SU-DHL-6 (cell line): Measurements from ENCODE around the gene CLEC16A.

ENCODE experiments used
- H2AFZ ChIP-seq: fragments of 200-600 bp; sonication (generic); 2 replicates; pipeline ENCODE4 v1.6.1; 2014; ENCODE audit warnings: low read depth, mild to moderate bottlenecking, moderate library complexity, mixed read lengths, antibody characterized with exemption, low read length; ENCODE audit not compliant: severe bottlenecking
- H3F3A ChIP-seq: fragments of 200-600 bp; shearing (Covaris generic); 2 replicates; pipeline ENCODE4 v1.6.0; 2016; ENCODE audit warnings: antibody characterized with exemption, mild to moderate bottlenecking; ENCODE audit not compliant: insufficient read depth
- H3K27ac ChIP-seq: fragments of 200-600 bp; sonication (generic); 2 replicates; pipeline ENCODE4 v1.5.1; 2016; ENCODE audit warnings: low read depth, mild to moderate bottlenecking, low read length, moderate library complexity, mixed read lengths
- H3K27me3 ChIP-seq: fragments of 200-600 bp; sonication (generic), shearing (Covaris generic); 2 replicates; pipeline ENCODE4 v1.6.0; 2014; ENCODE audit warnings: mild to moderate bottlenecking, low read length
- H3K36me3 ChIP-seq: fragments of 200-600 bp; sonication (generic); 2 replicates; pipeline ENCODE4 v1.6.1; 2014; ENCODE audit warnings: mild to moderate bottlenecking, low read length, mixed read lengths
- H3K4me2 ChIP-seq: fragments of 300-600, 200-600 bp; shearing (Covaris generic), sonication (generic); 2 replicates; pipeline ENCODE4 v1.6.0; 2014; ENCODE audit warnings: low read length, low read depth, mild to moderate bottlenecking; ENCODE audit not compliant: poor library complexity, severe bottlenecking
- H3K4me3 ChIP-seq: fragments of 200-600 bp; sonication (generic); 2 replicates; pipeline ENCODE4 v1.5.1; 2014; ENCODE audit warnings: antibody characterized with exemption, low read length, mild to moderate bottlenecking, mixed read lengths; ENCODE audit not compliant: insufficient read depth, poor library complexity, severe bottlenecking
- H3K79me2 ChIP-seq: fragments of 200-600 bp; sonication (generic); 2 replicates; pipeline ENCODE4 v1.6.1; 2014; ENCODE audit warnings: mild to moderate bottlenecking, low read length, moderate library complexity; ENCODE audit not compliant: insufficient read depth
- H3K9ac ChIP-seq: fragments of 200-600 bp; sonication (generic); 2 replicates; pipeline ENCODE4 v1.7.0; 2014; ENCODE audit warnings: mild to moderate bottlenecking, low read length
- H3K9me2 ChIP-seq: fragments of 200-600 bp; sonication (generic); replicated peaks from 2 replicates; pipeline ENCODE4 v1.6.1; 2014; ENCODE audit warnings: low read length; ENCODE audit not compliant: insufficient read depth
- H3K9me3 ChIP-seq: fragments of 200-600 bp; sonication (generic); 2 replicates; pipeline ENCODE4 v1.6.1; 2014; ENCODE audit warnings: low read length, mixed read lengths; ENCODE audit not compliant: insufficient read depth
- H4K20me1 ChIP-seq: fragments of 200-600 bp; sonication (generic); 2 replicates; pipeline ENCODE4 v1.6.1; 2014; ENCODE audit warnings: low read depth, mild to moderate bottlenecking, antibody characterized with exemption, low read length, moderate library complexity, mixed read lengths
- EZH2phosphoT487 ChIP-seq: fragments of 200-600 bp; sonication (generic), shearing (Covaris generic); conservative IDR thresholded peaks from 2 replicates; pipeline ENCODE4 v1.6.1; 2018; ENCODE audit warnings: mild to moderate bottlenecking, antibody characterized with exemption, low read length, moderate library complexity, mixed read lengths
- TF ChIP-seq, protein P1 (sequence below): fragments of 200-600 bp; sonication (generic); IDR thresholded peaks from one replicate; pipeline ENCODE4 v1.5.1; 2017; ENCODE audit warnings: antibody characterized with exemption, mild to moderate bottlenecking, low read length, moderate library complexity; ENCODE audit not compliant: insufficient read depth, poor library complexity, severe bottlenecking

The CLEC16A gene

DNA sequence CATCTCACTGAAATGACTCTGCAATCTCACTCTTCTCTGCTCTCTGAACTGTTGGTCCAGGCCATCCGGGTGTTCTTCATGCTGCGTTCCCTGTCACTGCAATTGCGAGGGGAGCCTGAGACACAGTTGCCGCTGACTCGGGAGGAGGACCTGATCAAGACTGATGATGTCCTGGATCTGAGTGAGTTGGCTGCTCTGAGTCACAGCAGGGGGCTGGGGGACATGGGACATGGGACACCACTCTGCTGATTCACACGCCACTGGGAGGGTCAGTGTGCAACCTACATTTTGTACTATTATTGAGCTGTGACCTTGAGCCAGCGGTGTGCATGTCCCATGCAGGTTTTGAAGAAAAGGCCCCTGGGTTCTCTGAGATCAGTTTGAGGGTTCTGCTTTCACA lies 116.5 kb downstream of the CLEC16A start:
- Histone ChIP-seq H3K9ac (no peak overlapping the region), H3K4me2 (no peak overlapping the region), H3K79me2 (no peaks in the 10 kb centered on the region), H4K20me1 (no peaks in the 10 kb centered on the region), H3K4me3 (no peak overlapping the region), H3F3A (no peaks in the 10 kb centered on the region), H3K36me3 (no peaks in the 10 kb centered on the region), H2AFZ (no peak overlapping the region), H3K9me3 (no peaks in the 10 kb centered on the region), H3K9me2 (no peaks in the 10 kb centered on the region), H3K27ac (no peak overlapping the region), H3K27me3 (no peaks in the 10 kb centered on the region)
- no peak for TF ChIP-seq EZH2phosphoT487
- TF ChIP-seq, protein P1, sequence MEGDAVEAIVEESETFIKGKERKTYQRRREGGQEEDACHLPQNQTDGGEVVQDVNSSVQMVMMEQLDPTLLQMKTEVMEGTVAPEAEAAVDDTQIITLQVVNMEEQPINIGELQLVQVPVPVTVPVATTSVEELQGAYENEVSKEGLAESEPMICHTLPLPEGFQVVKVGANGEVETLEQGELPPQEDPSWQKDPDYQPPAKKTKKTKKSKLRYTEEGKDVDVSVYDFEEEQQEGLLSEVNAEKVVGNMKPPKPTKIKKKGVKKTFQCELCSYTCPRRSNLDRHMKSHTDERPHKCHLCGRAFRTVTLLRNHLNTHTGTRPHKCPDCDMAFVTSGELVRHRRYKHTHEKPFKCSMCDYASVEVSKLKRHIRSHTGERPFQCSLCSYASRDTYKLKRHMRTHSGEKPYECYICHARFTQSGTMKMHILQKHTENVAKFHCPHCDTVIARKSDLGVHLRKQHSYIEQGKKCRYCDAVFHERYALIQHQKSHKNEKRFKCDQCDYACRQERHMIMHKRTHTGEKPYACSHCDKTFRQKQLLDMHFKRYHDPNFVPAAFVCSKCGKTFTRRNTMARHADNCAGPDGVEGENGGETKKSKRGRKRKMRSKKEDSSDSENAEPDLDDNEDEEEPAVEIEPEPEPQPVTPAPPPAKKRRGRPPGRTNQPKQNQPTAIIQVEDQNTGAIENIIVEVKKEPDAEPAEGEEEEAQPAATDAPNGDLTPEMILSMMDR: no peak

DNA sequence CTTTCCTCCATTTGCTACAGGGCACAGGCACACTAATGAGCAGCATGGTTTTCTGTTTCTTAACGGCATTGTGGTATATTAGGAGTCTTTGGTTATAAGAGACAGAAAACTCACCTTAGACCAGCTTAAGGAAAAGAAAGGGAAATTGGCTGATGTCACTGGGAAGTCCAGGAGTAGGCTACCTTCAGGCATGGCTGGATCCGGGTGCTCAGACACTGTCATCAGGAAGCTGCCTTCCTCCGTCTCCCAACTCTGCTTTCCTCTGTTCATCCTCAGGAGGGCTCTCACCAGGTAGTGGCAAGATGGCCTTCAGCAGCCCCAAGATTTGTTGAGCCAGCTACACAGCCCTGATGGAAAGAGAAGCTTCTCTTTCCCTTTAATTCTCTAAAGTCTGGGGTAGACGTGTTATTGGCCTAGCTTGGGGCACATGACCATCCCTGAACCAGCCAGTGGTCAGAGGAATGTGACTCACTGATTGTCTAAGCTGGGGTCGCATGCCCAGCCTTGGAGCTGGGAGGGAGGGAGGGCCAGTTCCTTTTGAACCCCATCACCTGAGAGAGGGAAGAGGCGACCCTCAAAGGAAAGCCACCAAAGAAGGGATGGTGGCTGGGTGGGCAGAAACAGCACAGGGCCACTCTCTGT lies 117.4 kb downstream of the CLEC16A start:
- H2AFZ ChIP-seq: no peak overlapping the region
- H3K4me3 ChIP-seq: no peak overlapping the region
- no peak for TF ChIP-seq EZH2phosphoT487
- TF ChIP-seq, protein P1: no peak
- no peaks in the 10 kb centered on the region for H3K27me3 ChIP-seq
- H3F3A ChIP-seq: no peaks in the 10 kb centered on the region
- H3K79me2 ChIP-seq: no peaks in the 10 kb centered on the region
- no peaks in the 10 kb centered on the region for H3K9me2 ChIP-seq
- no peak overlapping the region for H3K9ac ChIP-seq
- H3K36me3 ChIP-seq: no peaks in the 10 kb centered on the region
- no peak overlapping the region for H3K27ac ChIP-seq
- H4K20me1 ChIP-seq: no peaks in the 10 kb centered on the region
- no peaks in the 10 kb centered on the region for H3K9me3 ChIP-seq
- H3K4me2 ChIP-seq: no peak overlapping the region

DNA sequence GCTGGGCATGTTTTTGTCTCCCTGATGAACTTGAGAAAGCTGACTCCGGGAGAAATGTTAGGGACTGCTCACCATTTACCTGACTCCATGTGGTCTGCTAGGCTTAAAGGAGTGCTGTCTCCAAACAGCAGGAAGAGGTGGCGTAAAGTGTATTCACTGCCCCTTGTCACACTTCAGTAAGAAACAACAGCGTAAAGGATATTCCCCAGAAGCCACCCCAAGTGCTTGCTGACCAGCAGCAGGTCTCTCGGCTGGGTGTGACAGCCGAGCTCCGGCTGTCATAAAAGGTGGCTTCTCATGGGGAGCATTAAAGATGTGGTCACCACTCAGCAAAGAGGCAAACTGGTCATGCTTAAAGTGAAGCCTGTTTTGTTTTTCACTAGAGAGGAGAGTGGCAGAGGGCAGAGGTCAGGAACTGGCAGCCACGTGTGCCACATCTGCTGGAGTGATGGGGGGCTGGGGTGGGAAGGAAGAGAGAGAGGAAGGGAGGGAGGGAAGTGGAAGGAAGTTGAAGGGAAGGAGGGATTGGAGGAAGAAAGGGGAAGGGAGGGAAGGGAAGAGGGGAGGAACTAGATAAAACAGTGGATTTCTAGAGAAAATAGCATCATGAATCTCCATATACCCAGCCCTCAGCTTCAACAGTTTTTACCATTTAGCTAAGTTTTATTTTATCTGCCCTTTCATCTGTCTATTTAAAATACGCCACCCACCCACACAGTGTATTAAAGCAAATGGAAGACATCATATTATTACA lies 119.3 kb downstream of the CLEC16A start:
- Histone ChIP-seq H3F3A (no peaks in the 10 kb centered on the region), H3K27ac (no peak overlapping the region), H2AFZ (no peak overlapping the region), H3K36me3 (no peaks in the 10 kb centered on the region), H3K4me3 (no peak overlapping the region), H3K4me2 (no peak overlapping the region), H3K9me2 (no peaks in the 10 kb centered on the region), H3K27me3 (no peaks in the 10 kb centered on the region), H3K79me2 (no peaks in the 10 kb centered on the region), H3K9ac (no peak overlapping the region), H4K20me1 (no peaks in the 10 kb centered on the region), H3K9me3 (no peaks in the 10 kb centered on the region)
- TF ChIP-seq, protein P1: no peak
- TF ChIP-seq EZH2phosphoT487: no peak
